Tibial nerve (tissue), 4 donors: Measurements from ENCODE around the gene SMU1. TPM values are rescaled to one million over a fixed set of nuclear protein-coding genes. Genes with fewer than 3 reads are reported as not detected.

ENCODE experiments used
- DNase-seq, 2 donors: peaks; one replicate each; pipeline ENCODE4 v3.0.0-alpha.2; 2019; ENCODE audit warnings: low spot score in 2 of 2
- H3K27ac ChIP-seq, 4 donors: fragments of 200-600 bp; sonication (generic) in 3 of 4; one replicate each; pipeline ENCODE4 v1.5.1; 2017 to 2019; ENCODE audit warnings: mild to moderate bottlenecking in 1 of 4
- H3K27me3 ChIP-seq, 2 donors: fragments of 200-600 bp; sonication (generic) in 1 of 2; one replicate each; pipeline versions ENCODE4 v1.5.1 to v1.6.0; 2017 to 2019
- H3K36me3 ChIP-seq, 3 donors: fragments of 200-600 bp; sonication (generic); one replicate each; pipeline ENCODE4 v1.5.1; 2018 to 2019
- H3K4me1 ChIP-seq, 4 donors: fragments of 200-600 bp; sonication (generic) in 3 of 4; one replicate each; pipeline ENCODE4 v1.5.1; 2017 to 2019
- H3K4me3 ChIP-seq, 4 donors: fragments of 200-600 bp; sonication (generic) in 3 of 4; one replicate each; pipeline ENCODE4 v1.5.1; 2017 to 2019; ENCODE audit warnings: mild to moderate bottlenecking in 1 of 4, moderate library complexity in 1 of 4
- H3K9me3 ChIP-seq, 4 donors: fragments of 200-600 bp; sonication (generic) in 3 of 4; one replicate each; pipeline ENCODE4 v1.5.1; 2017 to 2019
- EP300 ChIP-seq, 2 donors: sonication (generic); formaldehyde crosslinking; IDR thresholded peaks; one replicate each; pipeline ENCODE4 v1.6.1; 2017; ENCODE audit warnings: antibody characterized with exemption in 2 of 2, mild to moderate bottlenecking in 1 of 2
- POLR2A ChIP-seq, 2 donors: fragments of 450-650 bp; IDR thresholded peaks; one replicate each; pipeline ENCODE4 v1.6.1; 2017; ENCODE audit warnings: antibody characterized with exemption in 2 of 2, mild to moderate bottlenecking in 2 of 2, moderate library complexity in 2 of 2
- WGBS, 2 donors: methylation state at CpG; one replicate each; pipeline ENCODE4 v1.1.5; 2018; 5-methylcytosine and 5-hydroxymethylcytosine counted together
- total RNA-seq, 4 donors: library from RNA; depleted of rRNA; stranded (reverse); fragments of >200 nt; gene quantifications; one replicate each; pipeline ENCODE4 v1.1.0, GENCODE V29; 2016
- TF ChIP-seq, protein P1 (sequence below), 5 experiments: fragments of 200-600 bp in 3 of 5; fragments of 450-650 bp in 2 of 5; sonication (generic) in 3 of 5; IDR thresholded peaks; one replicate each; pipeline ENCODE4 v1.5.1; 2016 to 2019; ENCODE audit warnings: antibody characterized with exemption in 5 of 5, mild to moderate bottlenecking in 3 of 5, moderate library complexity in 2 of 5

Gene SMU1
- total RNA-seq, 4 donors from 2014 or later: 15.1 to 19.9 (median 16.8) TPM

DNA sequence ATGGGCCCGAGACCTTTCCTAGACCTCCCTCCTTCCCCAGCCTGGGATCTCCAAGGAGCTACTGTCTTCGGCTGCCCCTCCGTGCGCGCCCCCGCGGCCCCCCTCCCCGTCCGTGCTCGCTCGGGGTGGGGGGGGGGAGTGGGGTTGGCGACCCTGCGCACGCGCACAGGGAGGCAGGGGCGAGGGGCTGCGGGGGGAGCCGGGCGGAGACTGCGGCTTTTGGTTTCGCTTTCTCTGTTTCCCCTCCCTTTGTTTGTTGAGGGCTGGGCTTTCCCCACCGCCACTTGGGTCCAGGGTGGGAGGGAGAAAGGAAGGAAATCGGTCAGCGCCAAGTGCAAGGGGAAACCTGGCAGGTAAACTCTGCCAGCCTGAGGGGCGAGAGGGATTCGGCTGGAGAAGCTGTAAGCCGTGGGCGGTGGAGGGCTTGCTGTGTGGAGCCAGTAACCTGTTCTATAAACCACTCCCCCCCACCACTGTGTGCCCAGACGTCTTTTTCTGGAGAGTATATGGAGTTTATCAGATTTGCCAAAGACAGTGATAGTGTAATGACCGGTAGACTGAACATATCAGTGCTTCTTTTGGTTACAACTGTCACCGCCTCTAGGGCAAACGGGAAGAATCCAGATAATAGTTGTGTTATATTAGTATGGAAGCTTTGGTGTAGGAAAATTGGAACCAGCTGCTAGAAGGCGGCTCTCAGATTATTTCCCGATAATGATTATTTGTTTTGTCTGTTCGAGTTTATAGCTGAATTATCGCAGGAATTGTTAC lies 50.7 kb downstream of the SMU1 start:
- peaks cover 0 to 20% (median 0%) of the 10 kb centered on the region in 3 donors for H3K36me3 ChIP-seq
- TF ChIP-seq EP300 (IDR thresholded peaks at IDR 0.05): no peak
- TF ChIP-seq POLR2A (IDR thresholded peaks at IDR 0.05): no peak
- TF ChIP-seq, protein P1, sequence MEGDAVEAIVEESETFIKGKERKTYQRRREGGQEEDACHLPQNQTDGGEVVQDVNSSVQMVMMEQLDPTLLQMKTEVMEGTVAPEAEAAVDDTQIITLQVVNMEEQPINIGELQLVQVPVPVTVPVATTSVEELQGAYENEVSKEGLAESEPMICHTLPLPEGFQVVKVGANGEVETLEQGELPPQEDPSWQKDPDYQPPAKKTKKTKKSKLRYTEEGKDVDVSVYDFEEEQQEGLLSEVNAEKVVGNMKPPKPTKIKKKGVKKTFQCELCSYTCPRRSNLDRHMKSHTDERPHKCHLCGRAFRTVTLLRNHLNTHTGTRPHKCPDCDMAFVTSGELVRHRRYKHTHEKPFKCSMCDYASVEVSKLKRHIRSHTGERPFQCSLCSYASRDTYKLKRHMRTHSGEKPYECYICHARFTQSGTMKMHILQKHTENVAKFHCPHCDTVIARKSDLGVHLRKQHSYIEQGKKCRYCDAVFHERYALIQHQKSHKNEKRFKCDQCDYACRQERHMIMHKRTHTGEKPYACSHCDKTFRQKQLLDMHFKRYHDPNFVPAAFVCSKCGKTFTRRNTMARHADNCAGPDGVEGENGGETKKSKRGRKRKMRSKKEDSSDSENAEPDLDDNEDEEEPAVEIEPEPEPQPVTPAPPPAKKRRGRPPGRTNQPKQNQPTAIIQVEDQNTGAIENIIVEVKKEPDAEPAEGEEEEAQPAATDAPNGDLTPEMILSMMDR (IDR thresholded peaks at IDR 0.05): no peak
- H3K4me3 ChIP-seq: peak overlapping the region; percentile 68 to 100 (median 95)
- no peaks in the 10 kb centered on the region for H3K27me3 ChIP-seq
- no peaks in the 10 kb centered on the region for H3K9me3 ChIP-seq
- peak in 1 of 2 donors; percentile 25 for DNase-seq
- H3K4me1 ChIP-seq: peaks cover 2 to 68% (median 46%) of the 10 kb centered on the region in 4 donors
- H3K27ac ChIP-seq: peak overlapping the region; percentile 97 to 100 (median 100)
- 1% methylated on average over 21 to 23 of the region's 36 CpGs for WGBS, 2 donors

DNA sequence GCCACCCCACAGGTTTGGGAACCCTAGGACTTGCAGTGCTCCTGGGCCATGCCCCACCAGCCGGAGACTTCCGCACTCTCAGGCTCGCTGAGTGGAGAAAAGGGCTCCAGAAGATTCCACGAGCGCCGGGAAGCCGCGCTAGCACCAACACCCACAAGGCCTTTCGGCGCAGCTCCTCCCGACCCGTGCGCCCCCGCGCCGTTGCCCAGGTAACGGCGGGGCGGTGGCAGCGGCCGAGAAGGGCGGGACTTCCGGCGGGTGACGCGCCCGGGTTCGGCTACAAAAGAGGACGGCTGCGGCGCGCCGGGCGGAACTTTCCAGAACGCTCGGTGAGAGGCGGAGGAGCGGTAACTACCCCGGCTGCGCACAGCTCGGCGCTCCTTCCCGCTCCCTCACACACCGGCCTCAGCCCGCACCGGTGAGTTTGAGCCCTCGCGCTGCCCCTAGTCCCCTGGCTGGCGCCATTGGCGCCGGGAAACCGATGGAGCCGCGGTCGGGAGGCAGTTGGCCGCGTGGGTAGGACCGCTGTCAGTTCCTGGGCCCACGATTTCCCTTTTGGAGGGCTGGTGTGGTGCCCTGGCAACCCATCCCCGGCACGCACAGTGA lies 51.4 kb downstream of the SMU1 start, which contains the start of gene DNAJA1:
TSS of gene DNAJA1 (plus strand) at position 308 of the 606 bp plus-strand sequence. CDS start 1,212 bp downstream, outside the sequence.
- Histone ChIP-seq H3K9me3 (no peaks in the 10 kb centered on the region), H3K27ac (peak within 1 kb of the TSS; percentile 97 to 100 (median 100)), H3K27me3 (no peaks in the 10 kb centered on the region), H3K36me3 (peaks cover 0 to 20% (median 0%) of the 10 kb centered on the region in 3 donors), H3K4me1 (peaks cover 2 to 67% (median 46%) of the 10 kb centered on the region in 4 donors), H3K4me3 (peak within 1 kb of the TSS; percentile 68 to 100 (median 95))
- WGBS, 2 donors: 0 to 1% methylated on average over 28 to 30 of the region's 61 CpGs
- TF ChIP-seq POLR2A (IDR thresholded peaks at IDR 0.05): peak; percentile 92 to 100
- TF ChIP-seq EP300 (IDR thresholded peaks at IDR 0.05): peak; percentile 99 to 100
- TF ChIP-seq, protein P1 (IDR thresholded peaks at IDR 0.05): peak in 2 of 5 experiments; percentile 32 to 41
- DNase-seq: peak; percentile 87 to 91

DNA sequence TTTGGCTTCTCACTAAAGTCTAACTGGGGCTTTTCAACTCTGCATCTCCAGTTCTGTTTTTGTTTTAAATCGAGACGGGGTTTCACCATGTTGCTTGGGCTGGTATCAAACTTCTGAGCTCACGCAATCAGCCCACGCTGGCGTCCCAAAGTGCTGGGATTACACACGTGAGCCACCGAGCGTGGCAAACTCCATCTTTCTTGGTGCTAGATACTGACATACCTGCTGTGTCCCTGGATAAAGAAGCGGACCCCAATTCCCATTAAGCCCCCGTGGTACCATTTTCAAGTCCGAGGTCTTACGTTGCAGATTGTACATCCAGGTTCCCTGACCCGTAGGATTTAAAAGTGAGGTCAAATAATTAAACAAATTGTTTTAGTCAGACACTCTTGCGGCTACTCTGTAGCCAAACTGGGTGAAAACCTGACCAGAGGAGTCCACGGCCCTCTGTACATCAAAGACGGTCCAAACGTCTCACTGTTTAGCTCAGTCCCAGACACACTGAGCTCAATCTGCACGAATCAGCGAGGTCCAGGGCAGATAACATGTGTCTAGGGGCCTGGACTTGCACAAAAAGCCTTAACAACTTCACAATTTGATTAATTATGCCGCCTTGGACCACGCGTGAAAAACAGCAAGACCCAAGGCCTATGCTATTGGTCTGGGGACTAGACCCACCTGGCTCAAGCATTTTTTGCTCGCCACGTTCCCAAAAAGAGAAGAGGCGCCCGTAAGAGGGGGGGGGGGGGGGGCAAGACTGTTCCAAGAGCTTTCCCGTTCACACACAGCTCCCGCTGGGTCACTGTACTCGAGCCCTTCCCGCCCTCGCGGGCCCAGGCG lies 52.1 kb downstream of the SMU1 start:
- Histone ChIP-seq H3K9me3 (no peaks in the 10 kb centered on the region), H3K27me3 (no peaks in the 10 kb centered on the region), H3K4me1 (peaks cover 2 to 60% (median 44%) of the 10 kb centered on the region in 4 donors), H3K27ac (peak overlapping the region; percentile 97 to 100 (median 100)), H3K4me3 (peak overlapping the region; percentile 68 to 100 (median 95)), H3K36me3 (peaks cover 0 to 21% (median 0%) of the 10 kb centered on the region in 3 donors)
- peak in 1 of 2 donors; percentile 24 for DNase-seq
- WGBS, 2 donors: 20 to 23% methylated on average over 24 to 33 of the region's 33 CpGs
- TF ChIP-seq, protein P1 (IDR thresholded peaks at IDR 0.05): no peak
- TF ChIP-seq EP300 (IDR thresholded peaks at IDR 0.05): no peak
- TF ChIP-seq POLR2A (IDR thresholded peaks at IDR 0.05): no peak

DNA sequence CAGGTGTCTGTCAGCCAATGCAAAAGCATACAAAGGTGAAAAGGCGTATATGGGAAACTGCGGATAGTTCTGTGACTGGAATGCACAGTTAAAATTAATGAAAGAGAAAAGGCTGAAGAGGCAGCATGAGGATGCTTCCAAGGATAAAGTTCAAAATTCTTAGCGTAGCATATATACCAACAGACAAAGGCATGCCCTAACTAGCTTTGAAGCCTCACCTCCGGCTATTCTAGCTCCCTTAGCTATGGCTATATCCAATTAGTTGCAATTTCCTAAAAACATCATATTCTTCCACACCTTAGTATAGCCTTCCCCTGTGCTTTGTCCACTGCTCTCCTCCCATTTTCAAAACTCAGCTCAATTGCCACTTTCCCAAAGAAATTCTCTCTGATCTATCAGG lies 52.8 kb downstream of the SMU1 start:
- 89 to 90% methylated on average over 4 of the region's 4 CpGs for WGBS, 2 donors
- peak overlapping the region in 3 of 4 donors; percentile 68 to 98 (median 92) for H3K4me3 ChIP-seq

More for the DNA sequence above, 52.8 kb downstream of the SMU1 start:
- H3K9me3 ChIP-seq: no peaks in the 10 kb centered on the region
- peaks cover 2 to 53% (median 39%) of the 10 kb centered on the region in 4 donors for H3K4me1 ChIP-seq
- peak overlapping the region in 3 of 4 donors; percentile 97 to 100 (median 100) for H3K27ac ChIP-seq
- TF ChIP-seq POLR2A (IDR thresholded peaks at IDR 0.05): no peak
- TF ChIP-seq, protein P1 (IDR thresholded peaks at IDR 0.05): no peak
- TF ChIP-seq EP300 (IDR thresholded peaks at IDR 0.05): no peak
- H3K27me3 ChIP-seq: no peaks in the 10 kb centered on the region
- DNase-seq: no peak
- H3K36me3 ChIP-seq: peaks cover 0 to 24% (median 0%) of the 10 kb centered on the region in 3 donors
